ENCODE results near the gene C14orf119.

Gene C14orf119

DNA sequence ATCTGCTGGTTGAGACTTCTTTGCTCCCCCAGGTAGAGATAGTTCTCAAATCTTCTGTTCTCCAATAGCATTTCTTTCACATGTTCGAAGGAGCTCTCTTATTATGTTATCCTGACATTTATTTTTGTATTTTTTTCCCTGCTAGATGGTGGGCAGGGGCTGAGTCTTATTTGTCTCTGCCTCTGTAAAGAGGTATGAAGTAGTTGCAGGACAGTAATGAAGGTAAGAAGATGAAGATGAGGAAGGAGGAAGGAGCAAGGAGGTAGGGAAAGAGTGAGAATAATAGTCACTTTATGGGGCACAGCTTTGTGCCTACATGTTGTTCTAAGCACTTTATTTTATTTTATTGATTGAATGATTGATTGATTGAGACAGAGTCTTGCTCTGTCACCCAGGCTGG, 14.5 kb downstream of the C14orf119 start:
- no peak for DNase-seq (ENCODE audit: low read depth, low spot score)

DNA sequence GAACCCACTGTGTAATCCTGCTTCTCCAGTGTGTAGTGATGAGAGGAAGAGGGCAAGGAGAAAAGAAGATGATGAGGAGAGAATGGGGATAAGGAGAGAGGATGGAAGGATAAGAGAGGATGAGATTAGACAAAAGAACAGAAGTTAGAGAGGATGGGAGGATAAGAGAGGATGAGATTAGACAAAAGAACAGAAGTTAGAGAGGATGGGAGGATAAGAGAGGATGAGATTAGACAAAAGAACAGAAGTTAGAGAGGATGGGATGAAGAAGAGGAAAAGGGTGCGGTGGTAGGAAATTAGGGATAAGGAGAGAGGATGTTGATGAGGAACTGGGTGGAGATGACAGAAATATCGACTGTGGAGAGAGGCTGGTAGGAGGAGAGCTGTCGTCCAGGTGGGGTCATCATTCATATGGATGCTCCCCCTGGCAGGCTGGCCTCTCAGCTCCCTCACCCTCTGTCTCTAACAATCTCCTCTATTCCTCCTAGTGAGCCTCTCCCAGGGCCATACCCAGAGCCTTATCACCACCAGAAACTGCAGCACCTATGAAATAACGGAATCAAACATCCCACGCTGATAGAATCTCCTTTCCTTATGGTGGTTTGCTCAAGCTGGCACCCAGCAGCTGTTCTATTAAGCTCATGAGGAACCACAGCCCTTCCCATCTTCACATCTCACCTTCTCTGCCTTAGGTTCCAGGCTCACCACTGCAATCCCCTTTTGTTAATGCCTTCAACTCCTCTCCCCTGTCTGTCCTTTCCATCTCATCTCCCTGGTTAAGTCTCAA, 15.5 kb downstream of the C14orf119 start:
- no peak for DNase-seq (ENCODE audit: low read depth, low spot score)

GRCh38 chr14:23112359-23113178, 17.3 kb downstream of the C14orf119 start:
- no peak for DNase-seq (ENCODE audit: low read depth, low spot score)

DNA sequence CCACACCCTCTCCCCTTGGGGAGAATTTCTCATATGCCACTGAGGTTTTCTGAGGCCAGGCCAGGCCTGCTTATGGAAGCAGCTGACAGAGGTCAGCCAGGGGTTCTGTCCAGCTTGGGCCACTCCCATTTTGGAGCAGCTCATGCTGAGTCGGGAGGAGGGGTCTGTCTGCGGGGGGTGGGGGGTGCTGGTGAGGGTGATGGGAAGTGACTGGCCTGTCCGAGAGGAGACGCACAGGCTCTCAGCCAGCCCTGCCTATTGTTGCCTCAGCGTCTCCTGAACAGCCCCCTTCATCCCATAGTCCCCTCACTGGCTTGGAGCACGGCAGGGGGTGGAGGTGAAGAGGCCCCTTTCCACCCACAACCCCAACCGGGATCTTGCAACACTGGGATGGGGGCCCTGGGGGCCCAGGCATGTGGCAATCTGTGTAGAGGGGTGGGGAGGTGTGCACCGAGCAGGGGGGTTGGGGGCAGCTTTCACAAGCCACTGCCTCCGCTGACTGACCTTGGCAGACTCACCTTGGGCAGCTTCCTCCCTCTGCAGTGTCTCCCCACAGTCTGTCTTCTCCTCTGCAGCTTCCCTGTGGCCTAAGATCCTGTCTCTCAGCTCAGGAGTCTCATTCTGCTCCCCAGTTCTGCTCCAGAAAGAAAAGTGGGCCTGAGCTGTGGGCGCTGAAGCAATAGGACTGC, 18.3 kb downstream of the C14orf119 start:
- DNase-seq (ENCODE audit: low read depth, low spot score): peak; percentile 27

GRCh38 chr14:23114120-23114458, 18.8 kb downstream of the C14orf119 start:
- DNase-seq (ENCODE audit: low read depth, low spot score): no peak

DNA sequence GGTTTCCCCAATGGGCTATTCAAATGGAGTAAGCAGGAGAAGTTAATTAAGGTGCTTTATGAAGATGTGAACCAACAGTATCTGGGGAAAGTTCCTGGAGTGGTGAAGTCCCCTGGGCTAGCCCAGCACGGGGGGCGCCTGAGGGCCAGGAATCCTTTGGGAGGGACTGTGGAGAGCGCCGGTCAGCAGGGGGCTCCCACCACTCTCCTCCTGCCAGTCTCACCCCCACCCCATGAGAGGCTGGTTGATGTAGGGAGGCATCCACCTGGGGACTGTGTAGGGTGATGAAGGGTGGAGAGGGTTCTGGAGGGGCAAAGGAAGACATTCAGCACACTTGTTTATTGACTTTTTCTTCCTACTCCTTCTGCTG, 19.3 kb downstream of the C14orf119 start:
- DNase-seq (ENCODE audit: low read depth, low spot score): no peak

GRCh38 chr14:23115039-23115731, 19.9 kb downstream of the C14orf119 start:
- peak; percentile 91 for DNase-seq (ENCODE audit: low read depth, low spot score)

GRCh38 chr14:23115918-23116317, 20.6 kb downstream of the C14orf119 start:
- DNase-seq (ENCODE audit: low read depth, low spot score): no peak

GRCh38 chr14:23117371-23118020, 22.2 kb downstream of the C14orf119 start:
- no peak for DNase-seq (ENCODE audit: low read depth, low spot score)

DNA sequence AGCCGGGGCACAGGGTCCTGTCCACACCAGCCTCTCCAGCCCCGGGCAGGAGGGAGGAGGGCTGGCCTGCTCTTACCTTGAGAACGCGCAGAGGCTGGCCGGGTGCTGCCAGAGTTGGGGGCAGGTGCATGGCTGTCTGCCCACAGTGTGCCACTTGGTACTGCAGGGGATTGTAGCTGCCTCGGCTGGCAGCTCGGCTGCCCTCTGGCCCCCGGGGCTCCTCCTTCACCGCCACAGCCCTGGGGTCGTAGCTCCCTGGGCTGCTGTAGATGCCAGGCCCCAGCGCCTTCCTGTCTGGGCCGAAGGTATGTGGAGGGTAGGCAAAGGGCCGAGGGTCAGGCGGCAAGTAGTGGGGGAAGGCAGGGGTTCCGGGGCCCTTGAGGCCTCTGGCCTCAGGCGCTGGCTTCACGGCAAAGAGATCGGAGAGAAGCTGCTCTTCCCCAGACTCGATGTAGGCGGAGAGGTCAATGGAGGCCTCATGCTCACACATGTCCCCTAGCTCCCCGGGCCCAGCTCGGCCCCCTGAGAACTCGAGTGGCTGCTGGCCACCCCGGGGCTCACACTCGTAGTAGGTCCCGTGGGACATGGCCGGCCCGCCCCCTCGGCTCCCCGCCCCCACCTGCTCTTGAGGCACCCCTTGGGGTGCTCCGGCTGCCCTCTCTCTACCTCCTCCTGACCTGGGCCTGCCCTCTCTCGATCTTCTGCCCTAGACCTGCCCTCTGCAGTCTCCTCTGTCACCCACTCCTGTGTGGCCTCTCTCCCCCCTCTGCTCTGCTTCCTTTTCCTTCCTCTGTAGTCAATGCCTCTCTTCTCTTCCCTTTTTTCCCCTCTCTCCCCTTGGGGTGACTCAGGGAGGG, 23.4 kb downstream of the C14orf119 start, which contains the start of gene CEBPE:
Gene CEBPE, minus strand, starts transcription at position 750 of the 857 bp plus-strand sequence. Its CDS starts 164 bp downstream, at position 586.
- DNase-seq (ENCODE audit: low read depth, low spot score): no peak

DNA sequence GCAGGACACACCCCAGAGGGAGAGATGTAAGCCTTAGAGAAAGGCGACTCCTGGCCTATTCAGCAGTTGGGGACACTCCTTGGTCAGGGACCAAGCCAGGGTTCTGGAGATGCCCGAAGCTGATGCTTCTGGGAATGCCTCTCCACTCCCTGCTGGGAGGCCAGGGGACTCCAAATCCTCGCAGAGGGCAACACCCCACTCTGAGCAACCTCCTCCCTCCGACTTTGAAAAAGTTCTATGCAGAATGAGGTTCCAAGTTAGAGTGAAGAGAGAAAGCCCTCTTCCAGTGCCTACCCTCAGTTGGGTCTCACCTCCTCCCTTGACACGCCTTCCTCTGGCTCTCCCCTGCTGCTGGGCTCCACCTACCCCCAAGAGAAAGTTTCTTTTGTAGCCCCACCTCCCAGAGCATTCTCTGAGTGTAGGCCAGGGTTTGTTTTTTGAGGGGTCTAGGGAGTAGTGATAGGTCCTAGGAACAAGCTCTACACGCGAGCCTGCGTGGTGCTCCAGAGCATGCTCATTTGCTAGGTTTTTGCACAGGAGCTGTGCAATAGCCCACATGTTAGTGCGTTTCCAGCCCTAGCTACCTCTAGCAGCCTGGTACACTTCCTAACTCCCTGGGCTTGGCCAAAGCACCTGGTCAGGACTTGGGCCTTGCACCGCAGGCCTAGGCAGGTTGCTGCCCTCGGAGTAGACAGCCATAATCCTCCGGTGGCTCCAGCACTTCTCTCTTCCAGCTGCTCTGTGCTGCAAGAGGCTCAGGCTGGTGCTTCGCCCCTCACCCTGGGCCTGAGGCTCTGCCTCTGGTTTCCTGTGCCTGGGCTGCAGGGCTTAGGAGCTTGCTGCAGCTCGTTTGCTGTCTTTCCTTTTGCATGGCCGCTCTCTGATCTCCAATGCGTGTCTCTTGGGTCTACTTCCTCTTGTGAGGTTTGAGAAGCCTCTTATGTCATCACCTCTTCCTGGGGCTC, 24.3 kb downstream of the C14orf119 start:
- DNase-seq (ENCODE audit: low read depth, low spot score): no peak

- DNase-seq (ENCODE audit: low read depth, low spot score): peak; percentile 94
Measured at GRCh38 chr14:23120541-23121251, 25.4 kb downstream of the C14orf119 start.

DNA sequence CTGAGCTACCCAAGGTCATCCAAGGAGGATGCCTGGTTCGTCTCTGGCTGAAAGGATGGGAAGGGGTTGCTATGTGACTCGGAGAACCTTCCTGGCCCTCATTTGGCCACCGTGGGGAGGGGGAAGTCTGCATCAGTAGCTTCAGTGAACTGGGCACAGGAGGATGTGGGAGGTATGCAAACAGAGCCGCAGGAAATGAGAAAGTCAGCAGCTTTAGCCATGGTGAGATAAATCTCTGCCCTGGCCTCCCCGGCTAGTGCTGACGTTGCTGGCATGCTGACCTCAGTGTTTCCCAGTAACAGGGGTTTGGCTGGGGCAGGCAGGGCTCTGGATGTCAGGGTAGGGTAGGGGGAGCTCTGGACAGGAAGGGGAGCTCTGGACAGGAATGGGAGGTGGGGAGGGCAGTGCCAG, 26.1 kb downstream of the C14orf119 start:
- peak; percentile 78 for DNase-seq (ENCODE audit: low read depth, low spot score)

DNA sequence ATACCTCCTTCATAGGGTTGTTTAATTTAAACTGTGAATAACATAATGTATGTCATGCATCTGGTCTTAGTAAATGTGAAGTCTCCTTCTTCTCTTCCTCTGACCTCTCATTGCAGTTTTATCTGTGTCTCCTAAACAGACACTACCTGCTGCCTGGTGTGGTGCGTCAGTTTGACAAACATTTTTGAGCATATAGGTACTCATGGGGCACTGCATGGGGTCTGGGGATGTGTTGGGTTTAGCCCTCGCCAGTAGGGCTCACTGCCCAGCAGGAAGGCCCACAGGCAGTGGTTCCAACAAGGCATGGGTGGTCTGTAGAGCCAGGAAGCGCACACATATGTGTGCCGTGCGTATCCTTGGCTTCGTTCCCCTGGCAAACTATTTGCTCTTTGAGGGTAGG, 26.8 kb downstream of the C14orf119 start:
- DNase-seq (ENCODE audit: low read depth, low spot score): no peak

- no peak for DNase-seq (ENCODE audit: low read depth, low spot score)
Measured at GRCh38 chr14:23123419-23123818, 28.1 kb downstream of the C14orf119 start.

DNA sequence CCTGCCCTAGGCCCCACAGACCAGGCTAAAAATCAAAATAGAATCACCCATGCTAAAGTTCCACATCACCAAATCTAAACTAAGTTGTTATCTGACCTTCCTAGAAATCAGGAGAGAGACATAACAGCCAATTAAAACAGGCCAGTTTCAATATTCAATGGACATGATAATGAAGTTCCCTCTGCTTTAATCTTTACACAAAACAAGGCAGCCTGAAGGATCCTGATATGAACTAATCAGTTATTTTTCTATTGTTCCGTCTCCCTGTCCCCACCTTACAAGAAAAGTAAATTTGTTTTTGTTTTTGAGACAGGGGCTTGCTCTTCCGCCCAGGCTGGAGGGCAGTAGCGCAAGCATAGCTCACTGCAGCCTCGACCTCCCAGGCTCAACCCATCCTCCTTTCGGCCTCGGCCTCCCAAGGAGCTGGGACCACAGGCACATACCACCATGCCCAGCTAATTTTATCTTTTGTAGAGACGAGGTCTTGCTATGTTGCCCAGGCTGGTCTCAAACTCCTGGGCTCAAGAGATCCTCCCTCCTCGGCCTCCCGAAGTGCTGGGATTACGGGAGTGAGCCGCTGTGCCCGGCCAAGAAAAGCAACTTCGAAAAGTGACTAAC, 29.1 kb downstream of the C14orf119 start:
- no peak for DNase-seq (ENCODE audit: low read depth, low spot score)

- no peak for DNase-seq (ENCODE audit: low read depth, low spot score)
Measured at GRCh38 chr14:23125011-23125410, 29.7 kb downstream of the C14orf119 start.

- no peak for DNase-seq (ENCODE audit: low read depth, low spot score)
Measured at GRCh38 chr14:23125933-23126524, 30.7 kb downstream of the C14orf119 start.
